GM23338 (cell line): ENCODE measurements around the gene SPATA2L.
"Not testable (repeated sequence)": the region's sequence is repeated elsewhere in the genome, so short reads cannot be mapped to it uniquely, and the experiment has no call there.

Source experiments
- CREB1 ChIP-seq: fragments of 250-450 bp; sonication (Bioruptor Pico); IDR thresholded peaks from 2 replicates; pipeline ENCODE4 v1.5.0; 2020; ENCODE audit warnings: low read depth, mild to moderate bottlenecking, moderate library complexity
- POLR2AphosphoS5 ChIP-seq: IDR thresholded peaks from 2 replicates; pipeline ENCODE4 v1.6.1; 2016; ENCODE audit warnings: antibody characterized with exemption, low read depth
- STAT1 ChIP-seq: IDR thresholded peaks from one replicate; pipeline ENCODE4 v1.6.1; 2016; ENCODE audit warnings: antibody characterized with exemption; ENCODE audit not compliant: unreplicated experiment

GRCh38 chr16:89671565-89671964, 29.9 kb downstream of the SPATA2L start:
- TF ChIP-seq STAT1; CREB1 (CRISPR knock-in tag); POLR2AphosphoS5: not testable (repeated sequence)
